ENCODE data around the gene DHDH.
"Not testable (repeated sequence)": the region's sequence is repeated elsewhere in the genome, so short reads cannot be mapped to it uniquely, and the experiment has no call there.

Gene DHDH

DNA sequence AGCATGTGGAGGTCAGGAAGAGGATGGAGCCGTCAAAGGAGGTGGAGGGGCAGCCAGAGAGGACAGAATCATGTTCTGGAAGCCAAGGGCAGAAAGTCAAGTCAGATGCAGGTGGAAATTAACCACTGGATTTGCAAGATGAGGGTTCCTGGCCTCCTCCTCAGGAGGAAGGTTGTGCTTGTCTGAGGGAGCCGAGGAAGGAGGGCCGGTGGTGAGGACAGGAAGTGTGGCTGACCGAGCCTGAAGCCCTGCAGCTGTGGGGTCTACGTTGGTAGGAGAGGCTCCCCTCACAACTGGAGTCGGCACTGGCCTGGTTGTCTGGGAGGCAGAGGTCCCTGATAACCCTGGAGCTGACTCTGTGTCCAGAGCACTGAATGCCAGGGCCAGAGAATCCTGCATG is 15.4 kb upstream of the DHDH start:
- no peak for DNase-seq (ENCODE audit: low spot score)

DNA sequence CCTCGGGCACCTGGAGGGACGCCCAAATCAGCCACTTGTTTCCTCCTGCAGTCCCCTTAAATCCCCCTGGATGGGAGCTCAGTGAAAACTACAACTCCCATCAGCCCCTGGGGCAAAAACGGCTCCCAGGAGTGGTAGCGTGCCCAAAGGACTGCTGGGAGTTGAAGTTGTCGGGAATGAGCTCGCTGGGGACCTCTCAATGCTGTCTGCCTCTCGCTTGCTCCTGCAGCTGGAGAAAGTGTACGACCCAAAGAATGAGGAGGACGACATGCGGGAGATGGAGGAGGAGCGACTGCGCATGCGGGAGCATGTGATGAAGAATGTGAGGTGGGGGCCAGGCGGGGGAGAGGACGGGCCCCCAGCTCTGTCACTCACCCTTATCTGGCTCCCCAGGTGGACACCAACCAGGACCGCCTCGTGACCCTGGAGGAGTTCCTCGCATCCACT is 14.7 kb upstream of the DHDH start:
- no peak for DNase-seq (ENCODE audit: low spot score)

- not testable (repeated sequence) for DNase-seq (ENCODE audit: low spot score)
These were observed 14.2 kb upstream of the DHDH start for GRCh38 chr19:48919271-48919670.

DNA sequence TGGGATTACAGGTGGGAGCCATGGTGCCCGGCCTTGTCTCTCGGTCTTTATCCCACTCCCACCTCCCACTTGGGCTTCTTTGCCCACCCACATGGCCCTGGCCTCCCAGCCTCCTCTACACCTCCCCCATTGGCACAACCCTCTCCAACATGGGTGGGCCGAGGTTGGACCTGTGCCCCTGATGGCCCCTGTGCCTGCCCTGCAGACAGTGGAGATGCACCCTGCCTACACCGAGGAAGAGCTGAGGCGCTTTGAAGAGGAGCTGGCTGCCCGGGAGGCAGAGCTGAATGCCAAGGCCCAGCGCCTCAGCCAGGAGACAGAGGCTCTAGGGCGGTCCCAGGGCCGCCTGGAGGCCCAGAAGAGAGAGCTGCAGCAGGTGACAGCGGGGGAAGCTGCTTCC is 12.6 kb upstream of the DHDH start:
- no peak for DNase-seq (ENCODE audit: low spot score)

- DNase-seq (ENCODE audit: low spot score): no peak
These were observed 11.6 kb upstream of the DHDH start for GRCh38 chr19:48921721-48922500.

GRCh38 chr19:48922548-48923490 is 10.7 kb upstream of the DHDH start:
- no peak for DNase-seq (ENCODE audit: low spot score)

DNA sequence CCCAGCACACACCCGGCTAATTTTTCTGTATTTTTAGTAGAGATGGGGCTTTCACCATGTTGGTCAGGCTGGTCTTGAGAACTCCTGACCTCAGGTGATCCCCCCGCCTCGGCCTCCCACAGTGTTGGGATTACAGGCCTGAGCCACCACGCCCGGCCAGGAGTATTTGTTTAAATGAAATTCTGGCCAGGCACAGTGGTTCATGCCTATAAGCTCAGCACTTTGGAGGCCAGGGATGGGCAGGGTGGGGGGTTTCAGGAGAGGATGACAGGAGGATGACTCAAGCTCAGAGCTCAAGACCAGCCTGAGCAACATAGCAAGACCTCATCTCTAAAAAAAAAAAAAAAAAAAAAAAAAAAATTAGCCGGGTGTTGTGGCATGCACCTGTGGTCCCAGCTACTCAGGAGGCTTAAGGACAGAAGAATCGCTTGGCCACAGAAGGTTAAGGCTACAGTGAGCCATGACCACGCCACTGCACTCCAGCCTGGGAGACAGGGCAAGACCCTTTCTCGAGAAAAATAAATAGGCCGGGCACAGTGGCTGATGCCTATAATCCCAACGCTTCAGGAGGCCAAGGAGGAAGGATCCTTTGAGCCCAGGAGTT is 8.2 kb upstream of the DHDH start:
- no peak for DNase-seq (ENCODE audit: low spot score)

DNA sequence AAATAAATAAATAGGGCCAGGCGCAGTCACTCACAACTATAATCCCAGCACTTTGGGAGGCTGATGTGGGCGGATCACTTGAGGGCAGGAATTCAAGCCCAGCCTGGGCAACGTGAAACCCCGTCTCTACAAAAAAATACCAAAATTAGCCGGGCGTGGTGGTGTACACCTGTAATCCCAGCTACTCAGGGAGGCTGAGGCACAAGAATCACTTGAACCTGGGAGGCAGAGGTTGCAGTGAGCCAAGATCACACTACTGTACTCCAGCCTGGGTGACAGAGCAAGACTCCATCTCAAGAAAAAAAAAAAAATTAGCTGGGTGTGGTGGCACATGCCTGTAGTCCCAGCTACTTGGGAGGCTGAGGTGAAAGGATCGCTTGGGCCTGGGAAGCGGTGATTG is 7.6 kb upstream of the DHDH start:
- DNase-seq (ENCODE audit: low spot score): not testable (repeated sequence)

- no peak for DNase-seq (ENCODE audit: low spot score)
These were observed 6.6 kb upstream of the DHDH start for GRCh38 chr19:48926909-48927308.

- DNase-seq (ENCODE audit: low spot score): not testable (repeated sequence)
These were observed 5.8 kb upstream of the DHDH start for GRCh38 chr19:48927692-48928091.

GRCh38 chr19:48928164-48929025 is 5.1 kb upstream of the DHDH start:
- no peak for DNase-seq (ENCODE audit: low spot score)

GRCh38 chr19:48934837-48935236 is 1.3 kb downstream of the DHDH start:
- DNase-seq (ENCODE audit: low spot score): no peak

- no peak for DNase-seq (ENCODE audit: low spot score)
These were observed 2.4 kb downstream of the DHDH start for GRCh38 chr19:48935864-48936263.

DNA sequence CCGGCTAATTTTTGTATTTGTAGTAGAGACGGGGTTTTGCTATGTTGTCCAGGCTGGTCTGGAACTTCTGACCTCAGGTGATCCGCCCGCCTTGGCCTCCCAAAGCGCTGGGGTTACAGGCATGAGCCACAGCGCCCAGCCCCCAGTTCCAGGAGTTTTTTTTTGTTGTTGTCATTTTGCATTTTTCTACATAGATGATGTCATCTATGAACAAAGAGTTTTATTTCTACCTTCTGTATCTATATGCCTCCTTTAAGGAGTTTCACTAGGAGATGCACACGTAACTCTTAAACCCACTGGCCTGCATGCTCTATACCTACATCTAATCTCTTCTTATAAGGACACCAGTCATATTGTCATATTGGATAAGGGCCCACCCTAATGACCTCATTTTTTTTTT is 4.8 kb downstream of the DHDH start:
- DNase-seq (ENCODE audit: low spot score): no peak

- DNase-seq (ENCODE audit: low spot score): no peak
These were observed 7.4 kb downstream of the DHDH start for GRCh38 chr19:48940902-48941301.

GRCh38 chr19:48943081-48943480 is 9.6 kb downstream of the DHDH start:
- no peak for DNase-seq (ENCODE audit: low spot score)

GRCh38 chr19:48945415-48945814 is 11.9 kb downstream of the DHDH start:
- no peak for DNase-seq (ENCODE audit: low spot score)

DNA sequence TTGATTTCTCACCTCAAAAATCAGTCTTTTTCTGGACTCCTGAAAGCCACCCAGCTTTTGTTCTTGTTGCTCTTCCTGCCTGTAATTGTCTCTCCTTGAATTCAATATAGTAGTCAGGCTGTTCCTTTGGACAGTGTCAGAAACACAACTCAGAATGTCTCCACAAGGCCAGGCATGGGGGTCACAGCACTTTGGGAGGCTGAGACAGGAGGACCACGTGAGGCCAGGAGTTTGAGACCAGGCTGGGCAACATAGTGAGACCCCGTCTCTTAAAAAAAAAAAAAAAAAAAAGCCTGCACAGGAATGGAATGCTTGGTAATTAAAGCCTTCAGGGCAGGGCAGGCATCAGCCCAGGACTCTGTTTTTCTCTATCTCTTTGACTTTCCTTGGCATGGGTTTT is 12.3 kb downstream of the DHDH start:
- no peak for DNase-seq (ENCODE audit: low spot score)

GRCh38 chr19:48946463-48947257 is 13.2 kb downstream of the DHDH start:
- DNase-seq (ENCODE audit: low spot score): no peak

GRCh38 chr19:48947258-48947542 is 13.7 kb downstream of the DHDH start:
- no peak for DNase-seq (ENCODE audit: low spot score)

DNA sequence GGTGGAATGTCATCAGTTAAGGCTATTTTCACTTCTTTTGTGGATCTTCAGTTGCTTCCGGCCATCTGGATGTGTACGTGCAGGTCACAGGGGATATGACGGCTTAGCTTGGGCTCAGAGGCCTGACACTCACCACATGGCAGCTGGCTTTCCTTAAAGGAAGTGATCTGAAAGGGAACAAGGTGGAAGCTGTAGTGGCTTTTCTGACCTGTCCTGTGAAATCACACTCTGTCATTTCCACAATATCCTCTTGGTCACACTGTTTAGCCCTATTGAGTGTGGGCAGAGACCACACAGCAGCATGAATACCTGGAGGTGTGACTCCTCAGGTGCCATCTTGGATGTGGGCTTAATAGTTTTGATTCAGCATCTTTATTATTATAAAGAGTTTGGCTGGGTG is 16.7 kb downstream of the DHDH start:
- DNase-seq (ENCODE audit: low spot score): no peak

Data from HuH-7.5 (cell line).